Measurements from ENCODE around the gene SERPING1.

Gene SERPING1

DNA sequence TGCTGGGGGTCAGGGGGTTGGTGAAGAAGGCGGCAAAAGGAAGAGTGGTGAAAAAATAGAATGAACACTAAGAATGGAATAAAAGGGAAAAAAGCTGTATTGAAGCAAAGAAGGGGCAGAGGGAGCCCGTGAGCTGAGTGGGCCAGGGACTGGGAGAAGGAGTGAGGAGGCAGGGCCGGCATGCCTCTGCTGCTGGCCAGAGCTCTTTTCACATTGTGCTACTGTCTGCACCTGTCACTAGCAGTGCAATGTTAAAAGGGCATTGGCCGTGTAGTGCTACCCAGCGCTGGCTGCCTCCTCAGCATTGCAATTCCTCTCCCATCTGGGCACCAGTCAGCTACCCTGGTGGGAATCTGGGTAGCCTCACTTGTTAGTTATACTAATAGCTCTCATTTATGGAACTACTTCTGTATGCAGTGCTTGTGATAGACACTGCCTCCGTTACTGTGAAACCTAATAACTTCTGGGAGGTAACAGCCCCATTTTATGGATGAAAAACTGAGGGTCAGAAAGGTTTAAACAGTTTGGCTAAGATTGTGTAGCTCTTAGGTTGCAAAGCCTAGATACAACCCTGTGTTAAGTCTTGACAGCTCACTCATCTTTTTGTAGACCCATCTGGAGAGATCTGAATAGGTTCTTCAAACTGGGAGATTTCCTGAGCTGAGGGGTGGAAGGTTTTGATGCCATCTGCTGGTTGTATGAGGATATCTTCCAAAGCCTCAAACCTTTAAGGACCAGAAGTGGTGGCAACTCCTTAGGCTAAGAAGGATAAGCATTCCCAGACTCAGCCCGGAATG is 43.7 kb downstream of the SERPING1 start:
- no peaks in the 10 kb centered on the region for H4K20me1 ChIP-seq (ENCODE audit: low read depth, low read length)
- no peaks in the 10 kb centered on the region for H3K27me3 ChIP-seq (ENCODE audit: low read length)
- no peak overlapping the region for H3K27ac ChIP-seq (ENCODE audit: low read depth, low read length)
- H3K4me3 ChIP-seq (ENCODE audit: insufficient read depth, low read length, poor library complexity, severe bottlenecking), result no peak overlapping the region
- no peaks in the 10 kb centered on the region for H3K9me2 ChIP-seq (replicated peaks; ENCODE audit: insufficient read depth, low read length)
- H3K36me3 ChIP-seq (ENCODE audit: low read length), result no peaks in the 10 kb centered on the region
- TF ChIP-seq, protein P1, sequence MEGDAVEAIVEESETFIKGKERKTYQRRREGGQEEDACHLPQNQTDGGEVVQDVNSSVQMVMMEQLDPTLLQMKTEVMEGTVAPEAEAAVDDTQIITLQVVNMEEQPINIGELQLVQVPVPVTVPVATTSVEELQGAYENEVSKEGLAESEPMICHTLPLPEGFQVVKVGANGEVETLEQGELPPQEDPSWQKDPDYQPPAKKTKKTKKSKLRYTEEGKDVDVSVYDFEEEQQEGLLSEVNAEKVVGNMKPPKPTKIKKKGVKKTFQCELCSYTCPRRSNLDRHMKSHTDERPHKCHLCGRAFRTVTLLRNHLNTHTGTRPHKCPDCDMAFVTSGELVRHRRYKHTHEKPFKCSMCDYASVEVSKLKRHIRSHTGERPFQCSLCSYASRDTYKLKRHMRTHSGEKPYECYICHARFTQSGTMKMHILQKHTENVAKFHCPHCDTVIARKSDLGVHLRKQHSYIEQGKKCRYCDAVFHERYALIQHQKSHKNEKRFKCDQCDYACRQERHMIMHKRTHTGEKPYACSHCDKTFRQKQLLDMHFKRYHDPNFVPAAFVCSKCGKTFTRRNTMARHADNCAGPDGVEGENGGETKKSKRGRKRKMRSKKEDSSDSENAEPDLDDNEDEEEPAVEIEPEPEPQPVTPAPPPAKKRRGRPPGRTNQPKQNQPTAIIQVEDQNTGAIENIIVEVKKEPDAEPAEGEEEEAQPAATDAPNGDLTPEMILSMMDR (IDR thresholded peaks at IDR 0.05; ENCODE audit: insufficient read depth, low read length, poor library complexity, severe bottlenecking), result peak; percentile 48
- no peak for TF ChIP-seq EZH2phosphoT487 (conservative IDR thresholded peaks at IDR 0.05; ENCODE audit: low read length)
- H3K4me2 ChIP-seq (ENCODE audit: low read depth, low read length, poor library complexity, severe bottlenecking), result no peak overlapping the region
- no peaks in the 10 kb centered on the region for H3K79me2 ChIP-seq (ENCODE audit: insufficient read depth, low read length)
- no peak overlapping the region for H3K9ac ChIP-seq (ENCODE audit: low read length)
- H3K9me3 ChIP-seq (ENCODE audit: insufficient read depth, low read length), result no peaks in the 10 kb centered on the region
- no peak overlapping the region for H2AFZ ChIP-seq (ENCODE audit: low read depth, low read length, severe bottlenecking)
- no peaks in the 10 kb centered on the region for H3F3A ChIP-seq (ENCODE audit: insufficient read depth)

GRCh38 chr11:57643802-57644201 is 46.3 kb downstream of the SERPING1 start:
- H3K27ac ChIP-seq (ENCODE audit: low read depth, low read length), result no peak overlapping the region
- no peaks in the 10 kb centered on the region for H3K27me3 ChIP-seq (ENCODE audit: low read length)
- no peaks in the 10 kb centered on the region for H3K9me2 ChIP-seq (replicated peaks; ENCODE audit: insufficient read depth, low read length)
- H4K20me1 ChIP-seq (ENCODE audit: low read depth, low read length), result no peaks in the 10 kb centered on the region
- H3F3A ChIP-seq (ENCODE audit: insufficient read depth), result no peaks in the 10 kb centered on the region
- H3K4me3 ChIP-seq (ENCODE audit: insufficient read depth, low read length, poor library complexity, severe bottlenecking), result no peak overlapping the region
- no peaks in the 10 kb centered on the region for H3K9me3 ChIP-seq (ENCODE audit: insufficient read depth, low read length)
- H3K79me2 ChIP-seq (ENCODE audit: insufficient read depth, low read length), result no peaks in the 10 kb centered on the region
- H3K4me2 ChIP-seq (ENCODE audit: low read depth, low read length, poor library complexity, severe bottlenecking), result no peak overlapping the region
- H3K9ac ChIP-seq (ENCODE audit: low read length), result no peak overlapping the region
- no peak for TF ChIP-seq EZH2phosphoT487 (conservative IDR thresholded peaks at IDR 0.05; ENCODE audit: low read length)
- TF ChIP-seq, protein P1 (IDR thresholded peaks at IDR 0.05; ENCODE audit: insufficient read depth, low read length, poor library complexity, severe bottlenecking), result no peak
- H3K36me3 ChIP-seq (ENCODE audit: low read length), result no peaks in the 10 kb centered on the region
- no peak overlapping the region for H2AFZ ChIP-seq (ENCODE audit: low read depth, low read length, severe bottlenecking)

DNA sequence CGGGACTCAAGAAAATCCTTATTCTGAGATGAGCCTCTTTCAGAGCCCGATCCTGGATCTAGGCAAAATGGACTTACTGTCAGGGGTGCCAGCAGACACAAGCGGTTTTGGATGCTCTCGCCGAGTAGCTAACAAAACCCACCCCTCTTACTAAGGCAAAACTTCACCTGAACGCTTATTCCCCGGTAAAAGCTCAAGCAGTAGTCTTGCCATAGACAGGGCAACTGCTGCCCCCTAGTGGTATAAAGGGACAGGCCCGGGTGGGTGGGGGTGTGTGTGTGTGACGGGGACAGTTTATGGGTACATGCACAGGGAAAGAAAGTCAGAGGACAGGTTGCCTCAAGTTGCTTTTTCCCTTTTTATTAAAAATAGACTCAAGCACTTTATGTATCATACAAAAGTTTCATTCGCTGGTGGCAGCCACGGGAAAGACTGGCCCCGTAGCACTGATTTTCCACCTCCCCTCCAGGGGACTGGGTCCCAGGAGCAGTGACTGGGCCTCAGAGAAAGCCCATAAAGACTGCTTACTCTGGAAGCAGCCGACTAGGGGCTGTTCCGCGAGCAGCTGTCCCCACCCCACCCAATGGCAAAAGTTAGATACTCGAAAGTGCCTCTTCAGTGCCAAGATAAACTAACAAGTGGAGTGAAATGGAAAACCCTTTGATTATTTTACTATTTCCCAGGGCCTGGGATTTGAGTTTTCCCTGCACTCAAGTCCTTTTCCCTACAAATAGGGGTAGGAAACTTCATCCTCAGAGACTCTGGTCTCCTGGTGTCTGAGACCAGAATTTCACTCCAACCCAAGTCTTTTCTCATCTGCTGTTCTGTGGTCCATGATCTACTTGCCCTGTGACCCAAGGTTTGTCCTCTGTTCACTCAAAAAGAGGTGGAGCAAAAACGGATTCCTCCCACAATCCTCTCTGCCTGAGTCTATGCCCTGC is 47.5 kb downstream of the SERPING1 start:
- H3K79me2 ChIP-seq (ENCODE audit: insufficient read depth, low read length), result no peaks in the 10 kb centered on the region
- no peak overlapping the region for H2AFZ ChIP-seq (ENCODE audit: low read depth, low read length, severe bottlenecking)
- H3K4me3 ChIP-seq (ENCODE audit: insufficient read depth, low read length, poor library complexity, severe bottlenecking), result no peak overlapping the region
- TF ChIP-seq EZH2phosphoT487 (conservative IDR thresholded peaks at IDR 0.05; ENCODE audit: low read length), result no peak
- TF ChIP-seq, protein P1 (IDR thresholded peaks at IDR 0.05; ENCODE audit: insufficient read depth, low read length, poor library complexity, severe bottlenecking), result peak; percentile 96
- H3F3A ChIP-seq (ENCODE audit: insufficient read depth), result no peaks in the 10 kb centered on the region
- H3K9me2 ChIP-seq (replicated peaks; ENCODE audit: insufficient read depth, low read length), result no peaks in the 10 kb centered on the region
- H3K27ac ChIP-seq (ENCODE audit: low read depth, low read length), result no peak overlapping the region
- no peak overlapping the region for H3K9ac ChIP-seq (ENCODE audit: low read length)
- no peaks in the 10 kb centered on the region for H3K27me3 ChIP-seq (ENCODE audit: low read length)
- H3K36me3 ChIP-seq (ENCODE audit: low read length), result no peaks in the 10 kb centered on the region
- H3K4me2 ChIP-seq (ENCODE audit: low read depth, low read length, poor library complexity, severe bottlenecking), result no peak overlapping the region
- H4K20me1 ChIP-seq (ENCODE audit: low read depth, low read length), result no peaks in the 10 kb centered on the region
- no peaks in the 10 kb centered on the region for H3K9me3 ChIP-seq (ENCODE audit: insufficient read depth, low read length)

Data from SU-DHL-6 (cell line).